ENCODE data around the gene BACE2.
"Not testable (repeated sequence)": the region's sequence is repeated elsewhere in the genome, so short reads cannot be mapped to it uniquely, and the experiment has no call there.

BACE2 gene

GRCh38 chr21:41176846-41177245, 8.9 kb downstream of the BACE2 start:
- Histone ChIP-seq H3K27me3 (ENCODE audit: insufficient read depth, low read length) (no peaks in the 10 kb centered on the region), H3K4me1 (ENCODE audit: insufficient read depth, low read length) (no peaks in the 10 kb centered on the region)

GRCh38 chr21:41180752-41181151, 12.8 kb downstream of the BACE2 start:
- H3K4me3 ChIP-seq (ENCODE audit: low read length) = no peak overlapping the region
- H2AFZ ChIP-seq (ENCODE audit: low read depth, low read length) = no peak overlapping the region
- no peaks in the 10 kb centered on the region for H3K27me3 ChIP-seq (ENCODE audit: insufficient read depth, low read length)
- no peaks in the 10 kb centered on the region for H3K9me3 ChIP-seq (ENCODE audit: low read length)
- H3K4me1 ChIP-seq (ENCODE audit: insufficient read depth, low read length) = peaks cover 5% of the 10 kb centered on the region
- H3K36me3 ChIP-seq (ENCODE audit: insufficient read depth, low read length) = no peaks in the 10 kb centered on the region

More at GRCh38 chr21:41176846-41177245, 8.9 kb downstream of the BACE2 start:
- Histone ChIP-seq H3K4me3 (ENCODE audit: low read length) (no peak overlapping the region), H3K36me3 (ENCODE audit: insufficient read depth, low read length) (no peaks in the 10 kb centered on the region), H2AFZ (ENCODE audit: low read depth, low read length) (no peak overlapping the region), H3K9me3 (ENCODE audit: low read length) (no peaks in the 10 kb centered on the region)

DNA sequence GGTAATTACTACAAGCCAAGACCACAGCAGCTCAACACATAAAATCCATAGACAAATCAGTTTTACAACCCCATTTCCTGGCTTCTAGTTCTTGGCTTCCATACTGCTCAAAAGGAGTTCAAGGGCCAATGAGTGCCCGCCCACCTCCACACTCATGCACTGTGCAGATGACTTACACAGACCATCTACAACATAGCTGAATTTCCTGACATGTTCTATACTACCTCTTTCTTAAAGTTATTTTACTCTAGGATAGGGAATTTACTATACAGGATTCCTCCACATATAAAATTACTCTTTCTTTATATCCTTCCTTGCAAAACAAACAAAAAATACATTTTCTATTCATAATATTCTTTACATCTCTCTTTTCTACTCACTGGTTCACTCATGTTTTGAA, 14.6 kb downstream of the BACE2 start:
- H3K4me3 ChIP-seq (ENCODE audit: low read length) = no peak overlapping the region
- H2AFZ ChIP-seq (ENCODE audit: low read depth, low read length) = no peak overlapping the region
- no peaks in the 10 kb centered on the region for H3K27me3 ChIP-seq (ENCODE audit: insufficient read depth, low read length)
- H3K4me1 ChIP-seq (ENCODE audit: insufficient read depth, low read length) = peaks cover 5% of the 10 kb centered on the region
- no peaks in the 10 kb centered on the region for H3K36me3 ChIP-seq (ENCODE audit: insufficient read depth, low read length)
- H3K9me3 ChIP-seq (ENCODE audit: low read length) = no peaks in the 10 kb centered on the region

GRCh38 chr21:41183575-41183974, 15.6 kb downstream of the BACE2 start:
- Histone ChIP-seq H2AFZ (ENCODE audit: low read depth, low read length) (no peak overlapping the region), H3K4me1 (ENCODE audit: insufficient read depth, low read length) (peaks cover 5% of the 10 kb centered on the region), H3K36me3 (ENCODE audit: insufficient read depth, low read length) (no peaks in the 10 kb centered on the region), H3K9me3 (ENCODE audit: low read length) (no peaks in the 10 kb centered on the region), H3K4me3 (ENCODE audit: low read length) (no peak overlapping the region), H3K27me3 (ENCODE audit: insufficient read depth, low read length) (no peaks in the 10 kb centered on the region)

DNA sequence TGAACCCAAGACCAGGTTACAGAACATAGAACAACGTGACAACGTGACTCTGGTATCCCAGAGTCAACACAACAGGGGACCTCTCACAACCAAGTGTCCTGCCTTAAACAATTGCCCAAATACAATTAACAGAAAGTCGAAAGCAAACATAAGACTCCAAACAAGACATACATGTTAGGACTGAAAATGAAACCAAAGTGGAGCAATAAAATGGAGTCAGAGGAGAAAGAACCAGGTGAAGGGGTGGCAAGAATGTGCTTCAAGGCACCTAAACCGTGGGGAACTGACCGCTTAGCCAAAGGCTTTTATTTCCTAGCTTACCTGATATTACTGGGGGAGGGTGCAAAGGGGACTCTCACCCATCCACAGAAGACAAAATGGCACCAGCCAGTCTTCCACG, 17.8 kb downstream of the BACE2 start:
- no peaks in the 10 kb centered on the region for H3K9me3 ChIP-seq (ENCODE audit: low read length)
- no peak overlapping the region for H3K4me3 ChIP-seq (ENCODE audit: low read length)

GRCh38 chr21:41186755-41187536, 19.0 kb downstream of the BACE2 start:
- no peak overlapping the region for H3K4me3 ChIP-seq (ENCODE audit: low read length)
- no peaks in the 10 kb centered on the region for H3K9me3 ChIP-seq (ENCODE audit: low read length)
- H3K4me1 ChIP-seq (ENCODE audit: insufficient read depth, low read length) = peaks cover 5% of the 10 kb centered on the region
- H3K27me3 ChIP-seq (ENCODE audit: insufficient read depth, low read length) = no peaks in the 10 kb centered on the region
- no peaks in the 10 kb centered on the region for H3K36me3 ChIP-seq (ENCODE audit: insufficient read depth, low read length)
- no peak overlapping the region for H2AFZ ChIP-seq (ENCODE audit: low read depth, low read length)

More for the DNA sequence above, 17.8 kb downstream of the BACE2 start:
- Histone ChIP-seq H3K4me1 (ENCODE audit: insufficient read depth, low read length) (peaks cover 5% of the 10 kb centered on the region), H3K36me3 (ENCODE audit: insufficient read depth, low read length) (no peaks in the 10 kb centered on the region), H2AFZ (ENCODE audit: low read depth, low read length) (no peak overlapping the region), H3K27me3 (ENCODE audit: insufficient read depth, low read length) (no peaks in the 10 kb centered on the region)

DNA sequence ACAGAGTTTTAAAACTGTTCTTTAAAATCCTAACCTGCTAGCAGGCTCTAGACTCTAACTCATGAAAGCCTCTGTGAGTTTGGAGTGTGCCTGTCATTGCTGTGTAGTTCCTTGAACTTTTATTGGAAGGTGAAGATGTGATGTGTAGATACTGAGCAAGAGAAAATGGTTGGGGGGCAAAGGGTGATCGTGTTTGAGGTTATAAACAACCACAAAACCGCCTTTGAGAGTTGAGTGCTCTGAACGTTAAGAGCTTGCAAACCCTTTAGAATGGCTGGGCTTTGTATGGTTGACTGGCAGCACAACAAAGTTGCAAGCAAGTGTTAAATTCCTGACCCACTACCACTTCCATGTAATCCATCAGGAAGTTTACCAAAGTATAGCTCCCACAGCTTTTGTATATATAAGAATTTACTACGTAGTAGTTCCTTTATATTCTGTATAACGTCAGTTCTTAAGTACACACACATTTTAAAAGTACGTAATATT, 19.6 kb downstream of the BACE2 start:
- no peaks in the 10 kb centered on the region for H3K27me3 ChIP-seq (ENCODE audit: insufficient read depth, low read length)
- no peaks in the 10 kb centered on the region for H3K36me3 ChIP-seq (ENCODE audit: insufficient read depth, low read length)
- H3K9me3 ChIP-seq (ENCODE audit: low read length) = no peaks in the 10 kb centered on the region
- no peak overlapping the region for H2AFZ ChIP-seq (ENCODE audit: low read depth, low read length)
- H3K4me1 ChIP-seq (ENCODE audit: insufficient read depth, low read length) = peaks cover 5% of the 10 kb centered on the region
- no peak overlapping the region for H3K4me3 ChIP-seq (ENCODE audit: low read length)

DNA sequence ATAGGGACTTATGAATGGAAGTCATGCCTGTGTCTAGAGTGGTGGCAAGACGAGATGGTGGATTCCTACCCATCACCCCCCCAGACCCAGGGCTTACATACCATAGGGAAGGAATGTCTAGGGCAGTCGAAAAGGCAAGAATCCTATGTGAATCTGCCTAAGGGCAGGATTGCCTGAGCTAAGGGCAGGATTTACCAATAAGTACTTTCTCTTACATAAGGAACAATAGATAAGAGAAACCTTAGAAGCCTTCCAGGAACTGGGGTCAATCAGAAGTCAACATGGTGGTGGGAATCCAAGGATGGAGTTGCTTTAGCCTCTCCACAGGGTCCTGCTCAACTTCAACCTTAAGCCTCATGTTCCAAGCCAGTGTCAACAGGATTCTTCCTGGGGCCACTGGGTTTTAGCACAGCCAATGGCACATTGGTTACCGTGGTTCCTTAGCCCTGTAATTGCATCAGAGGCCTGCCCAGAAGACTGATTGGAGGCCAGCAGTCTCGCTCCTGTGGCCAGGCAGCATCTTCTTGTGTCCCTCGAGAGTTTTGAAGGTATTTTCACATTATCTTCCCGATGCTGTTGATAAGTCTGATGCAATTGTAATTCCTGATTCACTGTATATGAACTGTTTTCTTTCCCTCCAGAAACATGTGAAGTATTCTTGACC, 20.7 kb downstream of the BACE2 start:
- Histone ChIP-seq H3K36me3 (ENCODE audit: insufficient read depth, low read length) (no peaks in the 10 kb centered on the region), H3K4me3 (ENCODE audit: low read length) (no peak overlapping the region), H3K9me3 (ENCODE audit: low read length) (no peaks in the 10 kb centered on the region), H2AFZ (ENCODE audit: low read depth, low read length) (no peak overlapping the region), H3K4me1 (ENCODE audit: insufficient read depth, low read length) (peaks cover 3% of the 10 kb centered on the region), H3K27me3 (ENCODE audit: insufficient read depth, low read length) (no peaks in the 10 kb centered on the region)

DNA sequence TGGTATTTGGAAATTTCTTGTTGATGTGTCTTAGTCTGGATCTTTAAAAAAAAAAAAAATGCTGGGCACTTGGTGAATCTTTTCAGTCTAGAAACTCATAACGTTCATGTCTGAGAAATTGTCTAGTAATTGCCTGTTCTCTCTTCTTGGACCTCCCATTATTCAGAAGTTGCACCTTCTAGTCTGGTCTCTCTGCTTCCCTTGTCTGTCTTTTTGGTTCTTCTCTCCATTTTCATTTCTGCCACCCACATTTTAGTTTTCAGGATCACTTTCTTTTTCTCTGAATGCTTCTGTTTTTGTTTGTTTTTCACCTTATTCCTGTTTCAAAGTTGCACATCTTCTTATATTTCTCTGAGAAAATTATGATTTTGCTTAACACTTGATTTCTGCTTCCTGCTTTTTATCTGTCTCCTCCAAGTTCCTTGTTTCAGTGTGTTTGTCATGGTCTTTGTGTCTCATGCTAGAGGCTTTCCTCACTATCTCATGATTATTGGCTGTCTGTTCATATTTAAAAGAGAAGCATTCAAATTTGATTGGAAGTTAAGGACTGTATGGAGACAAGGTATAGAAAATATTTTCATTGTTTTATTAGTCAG, 21.3 kb downstream of the BACE2 start:
- no peaks in the 10 kb centered on the region for H3K4me1 ChIP-seq (ENCODE audit: insufficient read depth, low read length)
- H3K9me3 ChIP-seq (ENCODE audit: low read length) = no peaks in the 10 kb centered on the region
- H3K36me3 ChIP-seq (ENCODE audit: insufficient read depth, low read length) = no peaks in the 10 kb centered on the region
- H2AFZ ChIP-seq (ENCODE audit: low read depth, low read length) = no peak overlapping the region
- H3K4me3 ChIP-seq (ENCODE audit: low read length) = no peak overlapping the region
- H3K27me3 ChIP-seq (ENCODE audit: insufficient read depth, low read length) = no peaks in the 10 kb centered on the region

DNA sequence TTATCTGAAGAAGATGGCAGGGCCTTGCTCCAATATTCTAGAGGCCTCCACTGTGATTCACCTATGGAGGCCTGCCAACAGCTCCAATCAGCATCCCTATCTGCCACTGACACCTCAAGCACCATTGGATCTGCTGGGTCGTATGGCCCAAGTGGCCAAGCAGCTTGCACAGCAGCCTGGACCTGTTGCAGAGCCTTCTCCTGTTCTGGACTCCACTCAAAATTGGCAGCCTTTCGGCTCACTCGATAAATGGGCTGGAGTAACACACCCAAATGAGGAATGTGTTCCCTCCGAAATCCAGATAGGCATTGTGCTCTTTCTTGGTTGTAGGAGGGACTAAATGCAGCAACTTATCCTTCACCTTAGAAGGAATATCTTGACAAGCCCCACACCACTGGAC, 24.6 kb downstream of the BACE2 start:
- not testable (repeated sequence) for H3K4me3 ChIP-seq (ENCODE audit: low read length); H3K9me3 ChIP-seq (ENCODE audit: low read length); H3K27me3 ChIP-seq (ENCODE audit: insufficient read depth, low read length); H2AFZ ChIP-seq (ENCODE audit: low read depth, low read length); H3K4me1 ChIP-seq (ENCODE audit: insufficient read depth, low read length); H3K36me3 ChIP-seq (ENCODE audit: insufficient read depth, low read length)

- H3K36me3 ChIP-seq (ENCODE audit: insufficient read depth, low read length) = no peaks in the 10 kb centered on the region
- H3K9me3 ChIP-seq (ENCODE audit: low read length) = no peaks in the 10 kb centered on the region
- H3K4me1 ChIP-seq (ENCODE audit: insufficient read depth, low read length) = no peaks in the 10 kb centered on the region
- no peak overlapping the region for H2AFZ ChIP-seq (ENCODE audit: low read depth, low read length)
- H3K4me3 ChIP-seq (ENCODE audit: low read length) = no peak overlapping the region
- no peaks in the 10 kb centered on the region for H3K27me3 ChIP-seq (ENCODE audit: insufficient read depth, low read length)
Measured at GRCh38 chr21:41195311-41195710, 27.4 kb downstream of the BACE2 start.

GRCh38 chr21:41196993-41197392, 29.0 kb downstream of the BACE2 start:
- H3K4me1 ChIP-seq (ENCODE audit: insufficient read depth, low read length) = no peaks in the 10 kb centered on the region
- H3K9me3 ChIP-seq (ENCODE audit: low read length) = no peaks in the 10 kb centered on the region
- no peak overlapping the region for H3K4me3 ChIP-seq (ENCODE audit: low read length)
- no peaks in the 10 kb centered on the region for H3K36me3 ChIP-seq (ENCODE audit: insufficient read depth, low read length)
- H3K27me3 ChIP-seq (ENCODE audit: insufficient read depth, low read length) = no peaks in the 10 kb centered on the region
- no peak overlapping the region for H2AFZ ChIP-seq (ENCODE audit: low read depth, low read length)

- Histone ChIP-seq H3K27me3 (ENCODE audit: insufficient read depth, low read length) (no peaks in the 10 kb centered on the region), H3K36me3 (ENCODE audit: insufficient read depth, low read length) (no peaks in the 10 kb centered on the region), H3K4me1 (ENCODE audit: insufficient read depth, low read length) (no peaks in the 10 kb centered on the region), H3K4me3 (ENCODE audit: low read length) (no peak overlapping the region), H2AFZ (ENCODE audit: low read depth, low read length) (no peak overlapping the region), H3K9me3 (ENCODE audit: low read length) (no peaks in the 10 kb centered on the region)
Measured at GRCh38 chr21:41197582-41197981, 29.6 kb downstream of the BACE2 start.

Data from neuron (in vitro differentiated cells).